ENCODE data around the gene LMBRD2.
"Not testable (repeated sequence)": the region's sequence is repeated elsewhere in the genome, so short reads cannot be mapped to it uniquely, and the experiment has no call there.

The LMBRD2 gene

DNA sequence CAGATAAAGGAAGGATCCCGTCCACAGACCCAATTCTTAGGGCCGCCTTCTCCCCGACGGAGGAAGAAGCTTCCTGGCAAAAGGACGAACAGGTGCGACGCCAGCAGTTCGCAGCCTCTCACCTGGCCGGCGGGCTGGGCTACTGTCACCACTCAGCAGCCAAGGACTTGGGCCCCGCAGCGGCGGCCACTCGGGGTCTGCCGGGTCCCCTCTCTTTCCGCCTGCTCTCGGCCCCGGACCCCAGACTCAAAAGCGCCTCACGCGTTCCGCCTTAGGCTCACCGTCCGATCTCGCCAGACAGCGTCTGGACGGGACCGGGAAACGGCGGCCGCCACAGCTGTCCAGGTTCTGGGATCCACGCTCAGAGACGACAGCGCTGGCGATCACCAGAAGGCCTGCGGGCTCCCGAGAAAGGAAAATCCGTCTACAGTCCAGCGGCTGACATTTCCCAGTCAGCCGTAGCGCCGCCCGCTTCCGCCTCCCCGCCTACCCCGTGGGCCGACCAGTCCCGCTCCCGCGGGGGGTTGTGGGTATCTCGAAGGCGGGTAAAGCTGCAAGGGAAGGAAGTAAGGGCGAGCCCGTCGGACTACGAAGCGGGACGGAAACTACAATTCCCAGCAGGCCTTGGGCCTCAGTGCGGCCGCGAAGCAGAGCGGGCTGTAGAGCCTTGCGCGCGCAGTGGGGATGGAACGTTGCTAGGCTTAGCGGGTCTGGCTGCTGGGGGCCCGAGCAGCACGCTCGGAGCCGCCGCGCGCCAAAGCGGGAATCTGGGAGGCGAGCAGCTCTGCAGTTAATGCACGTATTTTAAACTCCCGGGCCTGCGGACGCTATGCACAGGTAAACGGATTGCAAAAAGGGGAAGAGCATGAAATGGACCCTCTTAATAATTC, at the start of gene LMBRD2, which contains the start of gene SKP2:
Gene LMBRD2 (minus strand): TSS at position 454 of the 890 bp plus-strand sequence. CDS start 8,538 bp downstream, outside the sequence.
Gene SKP2 (plus strand): TSS at position 678 of the 890 bp plus-strand sequence. CDS start 152 bp downstream, at position 830.
- DNase-seq (ENCODE audit: low spot score) = peak; percentile 94

GRCh38 chr5:36200513-36200912, 48.8 kb upstream of the LMBRD2 start:
- DNase-seq (ENCODE audit: low spot score) = no peak

DNA sequence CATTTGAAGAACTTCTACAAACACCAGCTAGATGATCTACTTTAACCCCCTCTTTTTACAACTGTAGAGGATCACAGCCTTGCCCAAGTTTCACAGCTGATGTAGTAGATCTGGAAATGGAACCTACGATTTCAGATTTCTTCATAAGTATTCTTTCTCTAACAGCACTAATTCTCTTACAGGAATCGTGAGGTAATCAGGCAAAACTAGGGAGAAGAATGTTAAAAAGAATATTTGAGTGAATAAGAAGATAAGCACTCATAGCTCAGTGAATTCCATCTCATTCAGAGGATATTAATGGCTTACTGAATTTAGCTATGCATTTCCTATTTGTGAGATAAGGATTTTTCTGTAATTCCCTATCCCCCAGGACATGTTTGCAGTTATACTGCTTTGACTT, 47.9 kb upstream of the LMBRD2 start:
- DNase-seq (ENCODE audit: low spot score) = no peak

DNA sequence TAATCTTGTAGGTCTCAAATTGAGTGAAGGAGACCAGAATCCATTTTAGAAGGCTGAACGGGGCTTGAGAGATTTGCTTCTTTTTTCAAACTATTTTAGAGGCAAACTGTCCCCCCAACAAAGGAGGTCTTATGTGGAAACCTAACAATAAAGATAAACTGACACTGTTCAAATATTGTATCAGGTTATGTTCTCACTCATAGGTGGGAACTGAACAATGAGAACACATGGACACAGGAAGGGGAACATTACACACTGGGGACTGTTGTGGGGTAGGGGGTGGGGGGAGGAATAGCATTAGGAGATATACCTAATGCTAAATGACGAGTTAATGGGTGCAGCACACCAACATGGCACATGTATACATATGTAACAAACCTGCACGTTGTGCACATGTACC, 47.1 kb upstream of the LMBRD2 start:
- not testable (repeated sequence) for DNase-seq (ENCODE audit: low spot score)

GRCh38 chr5:36198281-36198680, 46.6 kb upstream of the LMBRD2 start:
- DNase-seq (ENCODE audit: low spot score) = no peak

DNA sequence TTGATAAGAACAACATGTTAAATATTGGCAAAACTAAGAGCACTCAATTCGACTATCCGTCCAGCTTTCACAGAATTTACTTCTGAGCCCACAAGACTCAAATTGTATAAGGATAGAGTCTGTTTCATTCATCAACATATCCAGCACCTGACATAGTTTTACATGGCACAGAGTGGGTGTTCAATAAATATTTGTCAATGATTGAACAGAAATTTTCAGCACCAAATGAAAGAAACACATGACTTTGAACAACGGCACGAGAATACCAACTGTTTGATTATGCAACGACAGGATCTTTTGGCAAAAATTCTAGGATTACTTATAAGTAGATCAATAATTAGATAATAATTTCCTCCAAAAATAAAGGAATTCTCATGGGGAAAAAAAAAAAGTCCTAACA, 42.1 kb upstream of the LMBRD2 start:
- no peak for DNase-seq (ENCODE audit: low spot score)

DNA sequence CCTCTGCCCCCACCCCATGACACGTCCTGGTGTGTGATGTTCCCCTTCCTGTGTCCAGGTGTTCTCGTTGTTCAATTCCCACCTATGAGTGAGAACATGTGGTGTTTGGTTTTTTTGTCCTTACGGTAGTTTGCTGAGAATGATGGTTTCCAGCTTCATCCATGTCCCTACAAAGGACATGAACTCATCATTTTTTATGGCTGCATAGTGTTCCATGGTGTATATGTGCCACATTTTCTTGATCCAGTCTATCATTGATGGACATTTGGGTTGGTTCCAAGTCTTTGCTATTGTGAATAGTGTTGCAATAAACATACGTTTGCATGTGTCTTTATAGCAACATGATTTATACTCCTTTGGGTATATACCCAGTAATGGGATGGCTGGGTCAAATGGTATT, 32.7 kb upstream of the LMBRD2 start:
- DNase-seq (ENCODE audit: low spot score) = not testable (repeated sequence)

GRCh38 chr5:36181774-36182173, 30.1 kb upstream of the LMBRD2 start:
- no peak for DNase-seq (ENCODE audit: low spot score)

GRCh38 chr5:36180556-36181350, 29.1 kb upstream of the LMBRD2 start:
- no peak for DNase-seq (ENCODE audit: low spot score)

GRCh38 chr5:36179950-36180349, 28.3 kb upstream of the LMBRD2 start:
- DNase-seq (ENCODE audit: low spot score) = no peak

GRCh38 chr5:36178524-36178890, 26.8 kb upstream of the LMBRD2 start:
- no peak for DNase-seq (ENCODE audit: low spot score)

GRCh38 chr5:36177715-36178523, 26.2 kb upstream of the LMBRD2 start:
- peak; percentile 40 for DNase-seq (ENCODE audit: low spot score)

- DNase-seq (ENCODE audit: low spot score) = no peak
Observed at GRCh38 chr5:36177154-36177553, 25.5 kb upstream of the LMBRD2 start.

GRCh38 chr5:36175043-36175442, 23.4 kb upstream of the LMBRD2 start:
- no peak for DNase-seq (ENCODE audit: low spot score)

DNA sequence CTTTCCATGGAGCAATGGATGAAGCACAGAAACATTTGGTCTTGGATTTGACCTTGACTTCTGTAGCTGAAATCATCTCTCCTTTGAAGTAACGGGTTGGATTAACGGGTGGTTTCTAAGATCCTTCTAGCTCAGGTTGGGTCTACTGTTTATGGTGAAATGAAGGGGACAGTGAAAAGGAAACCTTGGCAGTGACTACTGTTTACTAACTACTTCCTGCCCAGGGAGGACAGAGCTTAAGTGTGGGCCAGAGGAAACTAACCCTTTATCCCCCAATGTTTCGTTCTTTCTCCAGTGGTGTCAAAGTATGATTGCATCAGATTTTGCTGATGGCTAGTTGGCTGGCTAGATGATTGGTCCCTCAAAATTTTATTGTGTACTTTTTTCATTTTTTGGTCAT, 22.4 kb upstream of the LMBRD2 start:
- DNase-seq (ENCODE audit: low spot score) = no peak

- DNase-seq (ENCODE audit: low spot score) = no peak
Observed at GRCh38 chr5:36173426-36173825, 21.7 kb upstream of the LMBRD2 start.

DNA sequence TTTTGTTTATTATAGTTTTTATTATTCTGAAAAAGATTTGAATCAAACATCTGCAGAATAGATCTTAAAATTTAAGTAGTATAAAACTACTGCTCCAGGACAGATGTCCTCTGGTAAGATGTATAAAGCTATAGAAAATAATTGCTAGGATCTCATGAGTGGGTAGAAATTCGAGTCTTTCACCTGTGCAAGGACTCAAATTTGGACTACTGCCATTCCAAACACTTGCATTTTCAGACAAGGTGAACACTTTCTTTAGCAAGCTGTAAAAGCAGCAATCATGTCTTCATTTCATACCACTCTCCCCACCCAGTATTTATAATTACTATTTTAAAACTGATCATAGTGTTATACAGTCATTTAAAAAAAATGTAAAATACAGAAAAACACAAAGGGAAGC, 20.9 kb upstream of the LMBRD2 start:
- DNase-seq (ENCODE audit: low spot score) = no peak

DNA sequence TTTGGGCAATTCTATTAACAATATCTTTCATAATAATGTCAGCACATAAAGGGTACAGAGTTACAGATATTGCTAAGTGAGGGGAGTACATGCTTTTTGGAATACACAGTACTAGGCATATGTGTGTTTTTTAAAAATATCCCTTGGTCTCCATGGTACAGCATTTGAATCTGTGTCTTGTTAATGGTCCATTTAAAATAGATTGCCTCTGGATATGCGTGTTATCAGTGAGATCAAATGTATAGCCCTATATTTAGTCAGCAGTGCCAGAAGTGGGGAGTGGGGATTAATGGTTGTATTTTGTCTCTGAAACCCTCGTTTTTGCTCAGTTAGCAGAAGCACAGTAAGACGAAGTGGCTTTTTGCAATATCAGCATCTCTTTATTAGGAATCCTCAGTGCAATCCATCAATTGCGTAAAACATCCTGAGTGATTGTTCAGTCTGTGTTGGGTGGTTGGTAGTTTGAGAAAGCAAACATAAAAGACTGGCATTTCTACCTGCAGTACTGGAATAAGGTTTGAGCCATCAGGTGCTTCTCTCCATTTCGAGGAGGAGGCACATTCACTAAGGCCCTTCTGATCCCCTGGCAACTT, 19.2 kb upstream of the LMBRD2 start:
- no peak for DNase-seq (ENCODE audit: low spot score)

DNA sequence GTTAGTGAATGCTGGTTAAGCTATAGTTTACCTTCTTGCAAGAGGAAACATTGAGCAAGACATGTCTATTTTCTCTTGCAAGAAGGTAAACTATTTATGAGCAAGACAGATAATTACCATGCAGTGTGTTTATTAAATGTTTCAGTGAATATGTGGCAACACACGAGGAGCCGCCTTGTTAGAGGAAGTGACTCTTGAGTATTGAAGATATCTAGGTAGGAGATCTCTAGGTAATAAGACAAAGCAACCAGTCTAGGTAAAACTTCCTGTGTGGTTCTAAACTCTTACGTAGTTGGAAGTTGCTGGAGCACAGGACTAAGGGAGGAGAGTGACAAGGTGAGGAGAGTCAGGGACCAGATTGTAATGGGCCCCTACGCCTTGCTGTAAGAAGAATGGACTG, 17.1 kb upstream of the LMBRD2 start:
- no peak for DNase-seq (ENCODE audit: low spot score)

- DNase-seq (ENCODE audit: low spot score) = no peak
Observed at GRCh38 chr5:36164461-36164860, 12.8 kb upstream of the LMBRD2 start.

DNA sequence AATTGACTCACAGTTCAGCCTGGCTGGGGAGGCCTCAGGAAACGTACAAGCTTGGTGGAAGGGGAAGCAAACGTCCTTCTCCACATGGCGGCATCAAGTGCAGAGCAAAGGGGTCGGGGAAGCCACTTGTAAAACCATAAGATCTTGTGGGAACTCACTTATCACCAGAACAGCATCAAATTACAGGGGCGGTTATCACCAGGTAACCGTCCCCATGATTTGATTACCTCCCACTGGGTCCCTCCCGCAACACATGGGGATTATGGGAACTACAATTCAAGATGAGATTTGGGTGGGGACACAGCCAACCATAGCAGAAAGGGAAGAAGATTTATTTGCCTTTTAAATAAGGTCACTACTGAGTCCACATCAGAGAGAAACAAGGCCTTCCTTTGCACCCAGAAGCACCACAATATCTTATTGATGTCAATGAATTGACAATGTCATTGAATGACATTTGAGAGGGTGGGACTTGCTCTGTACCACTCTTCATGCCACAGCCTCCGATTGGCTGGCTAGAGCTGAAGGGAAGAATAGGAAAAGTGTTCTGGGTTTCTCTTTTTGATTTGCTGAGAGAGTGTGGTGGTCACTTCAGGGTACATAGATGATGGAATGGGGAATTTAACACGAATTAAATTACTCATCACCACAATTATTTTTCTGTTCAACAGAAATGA, 11.3 kb upstream of the LMBRD2 start:
- DNase-seq (ENCODE audit: low spot score) = no peak

Data from hematopoietic multipotent progenitor cell treated with erythropoietin and hydrocortisone succinate and interleukin-3 and kit ligand, for 17 days (in vitro differentiated cells).